Measurements from ENCODE around the gene SYT9. TPM values are rescaled to one million over a fixed set of nuclear protein-coding genes. Genes with fewer than 3 reads are reported as not detected.

The SYT9 gene
- total RNA-seq, 2 donors from 2014 or later = 0.05 to 0.07 TPM

- H3K4me1 ChIP-seq = no peaks in the 10 kb centered on the region
- H3K9ac ChIP-seq (ENCODE audit: low read depth in 2 of 2, low read length in 2 of 2) = no peak overlapping the region
- no peaks in the 10 kb centered on the region for H3K27me3 ChIP-seq
- H3K36me3 ChIP-seq = no peaks in the 10 kb centered on the region
- no peak overlapping the region for H3K27ac ChIP-seq
- no peaks in the 10 kb centered on the region for H3K9me3 ChIP-seq
- TF ChIP-seq, protein P1, sequence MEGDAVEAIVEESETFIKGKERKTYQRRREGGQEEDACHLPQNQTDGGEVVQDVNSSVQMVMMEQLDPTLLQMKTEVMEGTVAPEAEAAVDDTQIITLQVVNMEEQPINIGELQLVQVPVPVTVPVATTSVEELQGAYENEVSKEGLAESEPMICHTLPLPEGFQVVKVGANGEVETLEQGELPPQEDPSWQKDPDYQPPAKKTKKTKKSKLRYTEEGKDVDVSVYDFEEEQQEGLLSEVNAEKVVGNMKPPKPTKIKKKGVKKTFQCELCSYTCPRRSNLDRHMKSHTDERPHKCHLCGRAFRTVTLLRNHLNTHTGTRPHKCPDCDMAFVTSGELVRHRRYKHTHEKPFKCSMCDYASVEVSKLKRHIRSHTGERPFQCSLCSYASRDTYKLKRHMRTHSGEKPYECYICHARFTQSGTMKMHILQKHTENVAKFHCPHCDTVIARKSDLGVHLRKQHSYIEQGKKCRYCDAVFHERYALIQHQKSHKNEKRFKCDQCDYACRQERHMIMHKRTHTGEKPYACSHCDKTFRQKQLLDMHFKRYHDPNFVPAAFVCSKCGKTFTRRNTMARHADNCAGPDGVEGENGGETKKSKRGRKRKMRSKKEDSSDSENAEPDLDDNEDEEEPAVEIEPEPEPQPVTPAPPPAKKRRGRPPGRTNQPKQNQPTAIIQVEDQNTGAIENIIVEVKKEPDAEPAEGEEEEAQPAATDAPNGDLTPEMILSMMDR (IDR thresholded peaks at IDR 0.05) = no peak
- DNase-seq = no peak
- intact Hi-C loops (cut with DNase I) = no loop called here
- H3K4me3 ChIP-seq = no peak overlapping the region
These were observed 203.2 kb downstream of the SYT9 start for GRCh38 chr11:7454854-7455253.

- Histone ChIP-seq H3K9ac (ENCODE audit: low read depth in 2 of 2, low read length in 2 of 2) (no peak overlapping the region), H3K9me3 (no peaks in the 10 kb centered on the region), H3K27ac (no peak overlapping the region), H3K27me3 (no peaks in the 10 kb centered on the region), H3K36me3 (no peaks in the 10 kb centered on the region), H3K4me3 (no peak overlapping the region), H3K4me1 (no peaks in the 10 kb centered on the region)
- TF ChIP-seq, protein P1 (IDR thresholded peaks at IDR 0.05) = no peak
- DNase-seq = no peak
- intact Hi-C loops (cut with DNase I) = no loop called here
These were observed 205.5 kb downstream of the SYT9 start for GRCh38 chr11:7457211-7457610.

DNA sequence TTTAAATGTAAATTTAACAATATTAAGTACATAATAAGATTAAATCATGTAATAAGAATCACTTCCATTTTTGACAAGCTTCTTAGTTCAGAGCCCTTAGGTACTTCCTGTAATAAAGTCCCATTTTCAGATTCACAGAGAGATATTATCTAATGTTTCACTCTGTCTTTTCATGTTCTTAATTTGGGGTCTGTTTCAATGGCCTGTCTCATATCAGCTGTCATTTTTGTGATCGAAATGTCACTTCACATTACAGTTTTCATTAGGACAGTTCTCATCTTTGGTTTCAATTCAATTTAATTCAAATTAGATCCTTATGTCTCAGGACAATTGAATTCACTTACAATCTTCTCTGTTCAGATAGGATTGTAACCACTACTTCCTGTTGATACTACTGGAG lies 211.0 kb downstream of the SYT9 start:
- H3K4me1 ChIP-seq = no peaks in the 10 kb centered on the region
- H3K9ac ChIP-seq (ENCODE audit: low read depth in 2 of 2, low read length in 2 of 2) = no peak overlapping the region
- no peak for DNase-seq
- no peak overlapping the region for H3K4me3 ChIP-seq
- intact Hi-C loops (cut with DNase I) = no loop called here
- H3K9me3 ChIP-seq = no peaks in the 10 kb centered on the region
- H3K27me3 ChIP-seq = no peaks in the 10 kb centered on the region
- no peaks in the 10 kb centered on the region for H3K36me3 ChIP-seq
- TF ChIP-seq, protein P1 (IDR thresholded peaks at IDR 0.05) = no peak
- no peak overlapping the region for H3K27ac ChIP-seq

DNA sequence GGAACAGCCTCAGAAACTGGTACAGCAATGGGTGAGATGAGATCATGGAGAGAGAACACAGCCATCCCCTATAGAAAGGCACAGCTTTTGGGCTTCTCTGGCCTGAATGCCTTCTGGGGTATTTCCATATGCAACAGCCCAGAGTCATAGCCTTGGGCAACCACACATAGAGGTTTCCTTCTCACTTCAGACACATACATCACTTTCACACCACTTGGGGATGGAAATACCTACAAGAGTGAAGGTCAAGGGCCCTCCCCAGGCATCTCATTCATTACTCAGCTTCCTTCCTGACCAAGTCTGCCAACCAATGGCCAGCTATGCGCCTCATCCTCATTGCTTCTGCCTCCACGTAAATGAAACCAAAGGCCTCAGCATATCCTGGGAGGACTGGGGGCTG lies 215.9 kb downstream of the SYT9 start:
- intact Hi-C loops (cut with DNase I) = no loop called here

DNA sequence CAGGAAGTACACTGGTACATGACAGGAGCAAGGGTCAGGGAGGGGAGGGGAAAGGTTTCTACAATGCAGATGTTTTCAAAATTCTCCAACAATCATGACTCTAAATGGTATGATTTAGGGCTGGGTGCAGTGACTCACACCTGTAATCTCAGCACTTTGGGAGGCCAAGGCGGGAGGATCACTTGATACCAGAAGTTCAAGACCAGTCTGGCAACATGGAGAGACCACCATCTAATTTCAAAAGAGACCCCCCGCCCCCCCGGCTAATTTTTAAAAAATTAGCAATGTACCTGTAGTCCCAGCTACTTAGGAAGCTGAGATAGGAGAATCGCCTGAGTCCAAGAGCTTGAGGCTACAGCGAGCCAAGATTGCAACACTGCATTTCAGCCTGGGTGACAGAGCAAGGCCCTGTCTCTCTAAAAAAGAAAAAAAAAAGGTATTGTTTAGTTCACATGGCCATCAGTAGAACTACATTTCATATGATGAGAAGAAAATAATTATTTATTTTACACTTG lies 217.7 kb downstream of the SYT9 start:
- no peaks in the 10 kb centered on the region for H3K36me3 ChIP-seq
- H3K27me3 ChIP-seq = no peaks in the 10 kb centered on the region
- DNase-seq = no peak
- H3K9me3 ChIP-seq = no peaks in the 10 kb centered on the region
- no peaks in the 10 kb centered on the region for H3K4me1 ChIP-seq
- TF ChIP-seq, protein P1 (IDR thresholded peaks at IDR 0.05) = no peak
- no peak overlapping the region for H3K4me3 ChIP-seq
- intact Hi-C loops (cut with DNase I) = no loop called here
- no peak overlapping the region for H3K27ac ChIP-seq
- no peak overlapping the region for H3K9ac ChIP-seq (ENCODE audit: low read depth in 2 of 2, low read length in 2 of 2)

More for the DNA sequence above, 215.9 kb downstream of the SYT9 start:
- DNase-seq = no peak
- no peaks in the 10 kb centered on the region for H3K36me3 ChIP-seq
- TF ChIP-seq, protein P1 (IDR thresholded peaks at IDR 0.05) = no peak
- no peaks in the 10 kb centered on the region for H3K9me3 ChIP-seq
- no peak overlapping the region for H3K9ac ChIP-seq (ENCODE audit: low read depth in 2 of 2, low read length in 2 of 2)
- H3K4me1 ChIP-seq = no peaks in the 10 kb centered on the region
- H3K27ac ChIP-seq = no peak overlapping the region
- H3K27me3 ChIP-seq = no peaks in the 10 kb centered on the region
- no peak overlapping the region for H3K4me3 ChIP-seq

Data from colonic mucosa (tissue), 4 donors.